ENCODE results near the gene TPPP2. TPM values are rescaled to one million over a fixed set of nuclear protein-coding genes. Genes with fewer than 3 reads are reported as not detected.
"Not testable (repeated sequence)": the region's sequence is repeated elsewhere in the genome, so short reads cannot be mapped to it uniquely, and the experiment has no call there.

The TPPP2 gene
- total RNA-seq, 1 experiment from 2014 or later = not detected

DNA sequence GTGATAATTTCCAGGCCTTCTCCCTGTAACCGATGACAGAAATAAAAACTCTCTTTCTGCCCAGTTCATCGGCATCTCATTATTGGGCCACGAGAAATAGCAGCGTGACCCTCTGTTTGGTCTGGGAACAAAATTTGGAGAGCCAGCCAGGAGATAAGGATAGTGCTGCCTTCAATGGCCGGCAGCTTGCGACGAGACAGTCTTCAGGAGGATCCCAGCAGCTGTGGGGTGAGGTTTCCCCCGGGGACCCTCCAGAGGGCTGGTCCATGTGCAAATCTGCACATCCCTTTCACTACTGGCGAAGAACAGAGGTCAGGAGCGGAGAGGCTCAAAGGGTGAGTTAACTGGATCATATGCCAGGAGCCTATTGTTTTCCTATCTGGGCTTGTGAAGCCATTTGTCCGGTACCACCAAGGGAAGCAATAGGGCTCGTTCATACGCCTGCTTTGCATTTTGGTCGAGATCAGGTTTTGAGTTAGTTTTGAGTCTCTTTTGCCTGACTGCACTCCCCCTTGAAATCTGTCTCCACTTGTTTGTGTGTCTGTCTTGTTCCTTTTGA lies 26.1 kb upstream of the TPPP2 start:
- Mint-ChIP-seq H3K4me3 (ENCODE audit: unreplicated experiment) (no peak overlapping the region), H3K4me1 (ENCODE audit: insufficient read depth, unreplicated experiment) (peaks cover 4% of the 10 kb centered on the region), H3K27me3 (ENCODE audit: insufficient read depth, unreplicated experiment) (no peaks in the 10 kb centered on the region), H3K36me3 (ENCODE audit: insufficient read depth, unreplicated experiment) (no peaks in the 10 kb centered on the region), H3K27ac (ENCODE audit: low read depth, unreplicated experiment) (no peak overlapping the region), H3K9me3 (ENCODE audit: unreplicated experiment) (no peaks in the 10 kb centered on the region)
- CTCF ChIA-PET = interaction anchor here (0.7 to 13.0 kb wide), 11 partner anchors 9 to 307 kb away, joined by 3 to 213 read pairs (median 6); no protein-coding TSS in a partner anchor
- no TSS peak for BruUV-seq (replicated peaks)
- DNase-seq (ENCODE audit: unreplicated experiment) = no peak
- POLR2A ChIA-PET = interaction anchor here (0.6 kb wide), 1 partner anchor 13 kb away, joined by 4 read pairs; no protein-coding TSS in a partner anchor
- TF ChIP-seq, protein P1, sequence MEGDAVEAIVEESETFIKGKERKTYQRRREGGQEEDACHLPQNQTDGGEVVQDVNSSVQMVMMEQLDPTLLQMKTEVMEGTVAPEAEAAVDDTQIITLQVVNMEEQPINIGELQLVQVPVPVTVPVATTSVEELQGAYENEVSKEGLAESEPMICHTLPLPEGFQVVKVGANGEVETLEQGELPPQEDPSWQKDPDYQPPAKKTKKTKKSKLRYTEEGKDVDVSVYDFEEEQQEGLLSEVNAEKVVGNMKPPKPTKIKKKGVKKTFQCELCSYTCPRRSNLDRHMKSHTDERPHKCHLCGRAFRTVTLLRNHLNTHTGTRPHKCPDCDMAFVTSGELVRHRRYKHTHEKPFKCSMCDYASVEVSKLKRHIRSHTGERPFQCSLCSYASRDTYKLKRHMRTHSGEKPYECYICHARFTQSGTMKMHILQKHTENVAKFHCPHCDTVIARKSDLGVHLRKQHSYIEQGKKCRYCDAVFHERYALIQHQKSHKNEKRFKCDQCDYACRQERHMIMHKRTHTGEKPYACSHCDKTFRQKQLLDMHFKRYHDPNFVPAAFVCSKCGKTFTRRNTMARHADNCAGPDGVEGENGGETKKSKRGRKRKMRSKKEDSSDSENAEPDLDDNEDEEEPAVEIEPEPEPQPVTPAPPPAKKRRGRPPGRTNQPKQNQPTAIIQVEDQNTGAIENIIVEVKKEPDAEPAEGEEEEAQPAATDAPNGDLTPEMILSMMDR (IDR thresholded peaks at IDR 0.05; ENCODE audit: unreplicated experiment) = no peak
- intact Hi-C loops (cut with micrococcal nuclease) = no loop called here

DNA sequence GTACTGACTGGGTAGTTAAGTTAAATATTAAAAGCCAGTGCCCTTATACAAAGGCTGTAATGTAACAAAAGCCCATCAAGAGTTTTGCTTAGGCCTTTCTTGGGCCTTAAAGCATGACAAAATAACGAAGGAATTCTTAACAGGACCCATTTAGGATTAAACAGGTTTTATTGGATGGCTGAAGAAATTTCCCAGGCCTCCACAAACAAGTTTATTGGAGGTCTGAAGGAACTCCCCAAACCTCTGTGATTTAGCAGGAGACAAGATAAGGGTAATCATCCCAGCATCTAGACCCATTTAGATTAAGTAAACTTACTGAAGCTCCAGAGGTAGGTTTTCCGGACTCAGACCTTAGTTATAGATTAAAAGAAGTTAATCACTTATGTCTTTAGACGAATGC lies 20.3 kb upstream of the TPPP2 start:
- intact Hi-C loops (cut with micrococcal nuclease); H3K9me3 Mint-ChIP-seq (ENCODE audit: unreplicated experiment); DNase-seq (ENCODE audit: unreplicated experiment); H3K4me3 Mint-ChIP-seq (ENCODE audit: unreplicated experiment); H3K27ac Mint-ChIP-seq (ENCODE audit: low read depth, unreplicated experiment); H3K36me3 Mint-ChIP-seq (ENCODE audit: insufficient read depth, unreplicated experiment); BruUV-seq (replicated peaks); H3K4me1 Mint-ChIP-seq (ENCODE audit: insufficient read depth, unreplicated experiment): not testable (repeated sequence)
- H3K27me3 Mint-ChIP-seq (ENCODE audit: insufficient read depth, unreplicated experiment) = peaks cover 33% of the 10 kb centered on the region
- ChIA-PET CTCF (interaction anchor here (1.2 to 14.8 kb wide), 4 partner anchors 32 to 95 kb away, joined by 3 to 391 read pairs (median 198); partner anchors contain the start of genes RNASE7 and TMEM253), POLR2A (interaction anchor here (0.6 to 1.9 kb wide), 3 partner anchors 12 to 71 kb away, joined by 3 to 4 read pairs (median 4); no protein-coding TSS in a partner anchor)

DNA sequence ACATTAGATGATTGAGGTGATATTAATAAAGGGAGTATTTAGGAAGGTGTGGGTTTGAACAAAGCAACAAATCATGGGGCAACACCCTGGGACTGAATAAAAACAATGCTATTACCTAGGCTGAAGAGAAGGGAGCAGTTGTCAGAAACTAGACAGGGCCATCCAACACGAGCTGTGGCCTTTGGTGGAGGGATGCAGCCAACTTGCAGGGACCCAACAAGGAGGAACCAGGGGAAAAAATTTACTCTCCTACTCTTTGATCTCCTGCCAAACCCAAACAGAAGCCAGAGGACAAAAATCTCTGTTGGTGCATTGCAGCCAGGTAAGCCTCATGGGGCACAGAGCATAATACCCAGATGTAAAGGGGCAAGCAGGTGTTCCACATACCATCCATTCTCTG lies 18.9 kb upstream of the TPPP2 start:
- H3K27ac Mint-ChIP-seq (ENCODE audit: low read depth, unreplicated experiment) = no peak overlapping the region
- BruUV-seq (replicated peaks) = no TSS peak
- CTCF ChIA-PET = interaction anchor here (0.8 to 14.8 kb wide), 12 partner anchors 8 to 153 kb away, joined by 3 to 391 read pairs (median 8); partner anchors contain the start of genes RNASE13, RNASE7, SLC39A2 and TMEM253

DNA sequence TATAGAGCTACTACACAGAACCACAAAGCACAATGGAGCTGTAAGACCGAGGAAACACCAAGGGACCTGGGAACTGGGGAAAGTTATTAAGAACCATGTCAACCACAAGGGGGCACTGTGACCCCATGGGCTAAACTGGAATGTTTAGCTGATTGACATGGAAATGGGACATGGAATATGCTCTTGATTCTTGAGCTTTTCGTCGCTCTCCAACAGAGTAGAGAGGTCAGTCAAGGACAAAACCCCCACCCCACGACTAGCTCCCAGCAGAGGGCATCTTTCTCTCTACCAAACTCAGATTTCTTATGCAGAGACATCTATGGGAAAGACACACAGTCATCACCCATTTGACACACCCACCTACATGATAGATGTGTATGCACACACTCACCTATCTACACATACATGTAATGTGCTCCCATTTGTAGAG lies 15.2 kb upstream of the TPPP2 start:
- H3K4me1 Mint-ChIP-seq (ENCODE audit: insufficient read depth, unreplicated experiment) = peaks cover 7% of the 10 kb centered on the region
- CTCF ChIA-PET = interaction anchor here (0.5 to 14.8 kb wide), 65 partner anchors 9 to 1782 kb away, joined by 3 to 391 read pairs (median 4); partner anchors contain the start of genes APEX1, ARHGEF40, OR5AU1 and RNASE13
- intact Hi-C loops (cut with micrococcal nuclease) = loop anchor here (1.0 kb wide), 3 partner anchors 26 to 90 kb away; no protein-coding TSS in a partner anchor
- DNase-seq (ENCODE audit: unreplicated experiment) = peak; percentile 88
- H3K9me3 Mint-ChIP-seq (ENCODE audit: unreplicated experiment) = no peaks in the 10 kb centered on the region
- TF ChIP-seq, protein P1 (IDR thresholded peaks at IDR 0.05; ENCODE audit: unreplicated experiment) = peak; percentile 90
- peaks cover 33% of the 10 kb centered on the region for H3K27me3 Mint-ChIP-seq (ENCODE audit: insufficient read depth, unreplicated experiment)
- BruUV-seq (replicated peaks) = no TSS peak
- POLR2A ChIA-PET = interaction anchor here (0.7 to 3.4 kb wide), 13 partner anchors 9 to 206 kb away, joined by 3 to 44 read pairs (median 3); partner anchors contain the start of genes ARHGEF40 and RNASE7
- peaks cover 5% of the 10 kb centered on the region for H3K36me3 Mint-ChIP-seq (ENCODE audit: insufficient read depth, unreplicated experiment)
- H3K4me3 Mint-ChIP-seq (ENCODE audit: unreplicated experiment) = no peak overlapping the region
- H3K27ac Mint-ChIP-seq (ENCODE audit: low read depth, unreplicated experiment) = no peak overlapping the region

More for the DNA sequence above, 18.9 kb upstream of the TPPP2 start:
- Mint-ChIP-seq H3K4me1 (ENCODE audit: insufficient read depth, unreplicated experiment) (peaks cover 7% of the 10 kb centered on the region), H3K9me3 (ENCODE audit: unreplicated experiment) (no peaks in the 10 kb centered on the region), H3K4me3 (ENCODE audit: unreplicated experiment) (no peak overlapping the region), H3K36me3 (ENCODE audit: insufficient read depth, unreplicated experiment) (peaks cover 5% of the 10 kb centered on the region), H3K27me3 (ENCODE audit: insufficient read depth, unreplicated experiment) (peaks cover 33% of the 10 kb centered on the region)
- POLR2A ChIA-PET = interaction anchor here (0.5 to 1.6 kb wide), 2 partner anchors 29 to 536 kb away, joined by 3 to 5 read pairs; no protein-coding TSS in a partner anchor
- TF ChIP-seq, protein P1 (IDR thresholded peaks at IDR 0.05; ENCODE audit: unreplicated experiment) = no peak
- DNase-seq (ENCODE audit: unreplicated experiment) = no peak
- intact Hi-C loops (cut with micrococcal nuclease) = no loop called here

Measured in MCF 10A (cell line).